B cell (primary cell): Measurements from ENCODE around the gene NHLRC1. TPM values are rescaled to one million over a fixed set of nuclear protein-coding genes. Genes with fewer than 3 reads are reported as not detected.

Experiments
- ATAC-seq: fragments of 200-7000 bp; cut with Tn5 transposase; one replicate; pipeline ENCODE4 v1.10.0; 2021; ENCODE audit warnings: low read depth, mild to moderate bottlenecking, moderate number of reproducible peaks, moderate library complexity
- CTCF ChIA-PET: fragments of 350-600 bp; sonication (Branson Sonifier 250); formaldehyde crosslinking; loops from one replicate; lab custom pipeline; 2021; ENCODE audit warnings: antibody characterized with exemption, inconsistent platforms; lab: Charles Lee
- POLR2A ChIA-PET: fragments of 350-600 bp; sonication (Branson Sonifier 250); formaldehyde crosslinking; loops from one replicate; lab custom pipeline; 2021; ENCODE audit warnings: antibody characterized with exemption; lab: Charles Lee
- DNase-seq: peaks from one replicate; pipeline ENCODE4 v3.0.0; 2013
- H2AFZ ChIP-seq: 2 replicates; pipeline ENCODE4 v1.6.1; 2012; ENCODE audit warnings: mild to moderate bottlenecking, low read depth, low read length; ENCODE audit not compliant: insufficient read depth, poor library complexity, severe bottlenecking
- H3K27ac ChIP-seq, 2 donors: 1 replicate in 1 of 2; 2 replicates in 1 of 2; pipeline ENCODE4 v1.5.1; 2012 to 2013; ENCODE audit warnings: low read length in 2 of 2, mild to moderate bottlenecking in 2 of 2, moderate library complexity in 1 of 2
- H3K27me3 ChIP-seq, 4 experiments: fragments of 200-600 bp in 1 of 4; sonication (generic) in 1 of 4; replicated peaks in 1 of 4; 1 replicate in 2 of 4; 2 replicates in 2 of 4; pipeline versions ENCODE4 v1.6.1 to v1.7.0; 2013 to 2016; ENCODE audit warnings: low read length in 3 of 4, mild to moderate bottlenecking in 2 of 4, mixed read lengths in 1 of 4, moderate library complexity in 1 of 4; ENCODE audit not compliant: insufficient read depth in 4 of 4, control insufficient read depth in 3 of 4; ENCODE audit errors: control extremely low read depth in 1 of 4
- H3K36me3 ChIP-seq, 2 experiments: replicated peaks in 1 of 2; 1 replicate in 1 of 2; 2 replicates in 1 of 2; pipeline versions ENCODE4 v1.6.1 to v1.7.1; 2013; ENCODE audit warnings: low read length in 1 of 2; ENCODE audit not compliant: insufficient read depth in 2 of 2, control insufficient read depth in 1 of 2; ENCODE audit errors: control extremely low read depth in 1 of 2, extremely low read depth in 1 of 2
- H3K4me1 ChIP-seq, 2 donors: fragments of 200-600 bp in 1 of 2; sonication (generic) in 1 of 2; 1 replicate in 1 of 2; 2 replicates in 1 of 2; pipeline versions ENCODE4 v1.5.1 to v1.6.1; 2013 to 2017; ENCODE audit warnings: low read length in 2 of 2; ENCODE audit not compliant: control insufficient read depth in 2 of 2, insufficient read depth in 2 of 2
- H3K4me2 ChIP-seq: replicated peaks from 2 replicates; pipeline ENCODE3; 2012; ENCODE audit warnings: mild to moderate bottlenecking, low read depth, low read length; ENCODE audit not compliant: poor library complexity, severe bottlenecking
- H3K4me3 ChIP-seq, 5 experiments: fragments of 200-600 bp in 1 of 5; sonication (generic) in 1 of 5; 1 replicate in 3 of 5; 2 replicates in 2 of 5; pipeline versions ENCODE4 v1.5.1 to v1.7.0; 2011 to 2016; ENCODE audit warnings: low read length in 4 of 5, mild to moderate bottlenecking in 4 of 5, low read depth in 2 of 5, control low read depth in 1 of 5, moderate library complexity in 1 of 5; ENCODE audit not compliant: insufficient read depth in 1 of 5; ENCODE audit errors: control extremely low read depth in 1 of 5, extremely low read depth in 1 of 5
- H3K79me2 ChIP-seq: fragments of 200-600 bp; sonication (generic); one replicate; pipeline ENCODE4 v1.6.0; 2016; ENCODE audit warnings: low read length; ENCODE audit not compliant: control insufficient read depth, insufficient read depth
- H3K9ac ChIP-seq: fragments of 200-600 bp; sonication (generic); 2 replicates; pipeline ENCODE4 v1.6.1; 2017; ENCODE audit warnings: mild to moderate bottlenecking, low read length, moderate library complexity
- H3K9me3 ChIP-seq, 3 donors: one replicate each; pipeline versions ENCODE4 v1.6.1 to v1.7.1; 2013; ENCODE audit warnings: low read length in 2 of 3; ENCODE audit not compliant: control insufficient read depth in 2 of 3, insufficient read depth in 1 of 3; ENCODE audit errors: control extremely low read depth in 1 of 3
- H4K20me1 ChIP-seq: 2 replicates; pipeline ENCODE4 v1.6.0; 2012; ENCODE audit warnings: mild to moderate bottlenecking, low read length; ENCODE audit not compliant: insufficient read depth, control insufficient read depth, poor library complexity, severe bottlenecking
- H3K27ac Mint-ChIP-seq: one replicate; pipeline ENCODE4 v1.8.0; 2021; ENCODE audit warnings: mixed read lengths
- H3K27me3 Mint-ChIP-seq: one replicate; pipeline ENCODE4 v1.8.0; 2021; ENCODE audit warnings: mixed read lengths
- H3K4me1 Mint-ChIP-seq: one replicate; pipeline ENCODE4 v1.8.0; 2021; ENCODE audit warnings: mixed read lengths
- H3K4me3 Mint-ChIP-seq: one replicate; pipeline ENCODE4 v1.8.0; 2021; ENCODE audit warnings: mixed read lengths
- H3K9me3 Mint-ChIP-seq: one replicate; pipeline ENCODE4 v1.8.0; 2022; ENCODE audit warnings: mixed read lengths; ENCODE audit not compliant: insufficient read depth
- CTCF ChIP-seq: fragments of 200-600 bp; IDR thresholded peaks from one replicate; pipeline ENCODE4 v1.8.0; 2022; ENCODE audit warnings: antibody characterized with exemption, mild to moderate bottlenecking
- EZH2 ChIP-seq: IDR thresholded peaks from 2 replicates; pipeline ENCODE4 v1.6.1; 2012; ENCODE audit warnings: borderline replicate concordance, low read depth, mild to moderate bottlenecking, moderate library complexity, low read length; ENCODE audit not compliant: insufficient read depth, poor library complexity, severe bottlenecking
- WGBS: methylation state at CpG from one replicate; pipeline ENCODE4 v1.1.5; 2013; ENCODE audit warnings: missing lambda C conversion rate; ENCODE audit not compliant: insufficient coverage; 5-methylcytosine and 5-hydroxymethylcytosine counted together
- intact Hi-C: fragments of 100-400 bp; cut with micrococcal nuclease; formaldehyde crosslinking; loops from one replicate; pipeline ENCODE4 v1.10.0; 2022
- polyA plus RNA-seq: library from polyadenylated mRNA; depleted of rRNA; stranded (reverse); fragments of >200 nt; gene quantifications from 2 replicates; pipeline ENCODE4 v1.2.3, GENCODE V29; 2012
- total RNA-seq, 2 donors: library from RNA; stranded (reverse); fragments of 120-200 nt in 1 of 2; gene quantifications; 1 replicate in 1 of 2; 2 replicates in 1 of 2; pipeline versions ENCODE4 v1.2.3 to v1.2.4, GENCODE V29; 2013 to 2022

NHLRC1 gene
- total and polyA plus RNA-seq, 2 donors (not counting 1 experiment from before 2014, with no cell fraction given), result 0.31 to 1.0 TPM

GRCh38 chr6:18117136-18117535 lies 5.3 kb downstream of the NHLRC1 start:
- 83% methylated on average over 5 of the region's 5 CpGs for WGBS
- DNase-seq (no peak), ATAC-seq (no peak)
- H3K9ac ChIP-seq, result no peak overlapping the region
- no peak overlapping the region for H3K27ac Mint-ChIP-seq
- H3K4me1 ChIP-seq, result peaks cover 0 to 9% of the 10 kb centered on the region in 2 donors
- H3K4me1 Mint-ChIP-seq, result peaks cover 9% of the 10 kb centered on the region
- H2AFZ ChIP-seq, result no peak overlapping the region
- peaks cover 3% of the 10 kb centered on the region for H3K27me3 Mint-ChIP-seq
- H4K20me1 ChIP-seq, result no peaks in the 10 kb centered on the region
- ChIA-PET CTCF (no interaction called here), POLR2A (no interaction called here)
- H3K36me3 ChIP-seq, result no peaks in the 10 kb centered on the region
- H3K79me2 ChIP-seq, result no peaks in the 10 kb centered on the region
- peaks cover 0 to 12% (median 0%) of the 10 kb centered on the region in 3 donors for H3K9me3 ChIP-seq
- no peaks in the 10 kb centered on the region for H3K9me3 Mint-ChIP-seq
- intact Hi-C loops, result no loop called here
- TF ChIP-seq CTCF (no peak), EZH2 (no peak)
- H3K4me2 ChIP-seq, result no peak overlapping the region
- H3K27ac ChIP-seq, result no peak overlapping the region
- H3K27me3 ChIP-seq, result no peaks in the 10 kb centered on the region
- no peak overlapping the region for H3K4me3 Mint-ChIP-seq
- no peak overlapping the region for H3K4me3 ChIP-seq

- Histone ChIP-seq H3K36me3 (no peaks in the 10 kb centered on the region), H2AFZ (no peak overlapping the region), H3K9me3 (peaks cover 0 to 4% (median 0%) of the 10 kb centered on the region in 3 donors), H4K20me1 (no peaks in the 10 kb centered on the region), H3K27ac (no peak overlapping the region), H3K4me1 (no peaks in the 10 kb centered on the region), H3K4me2 (no peak overlapping the region), H3K4me3 (no peak overlapping the region), H3K79me2 (no peaks in the 10 kb centered on the region), H3K9ac (no peak overlapping the region), H3K27me3 (no peaks in the 10 kb centered on the region)
- H3K4me1 Mint-ChIP-seq, result no peaks in the 10 kb centered on the region
- POLR2A ChIA-PET, result no interaction called here
- intact Hi-C loops, result no loop called here
- no peak for ATAC-seq
- no CpG with 5 or more reads among the region's 2 CpGs for WGBS
- H3K4me3 Mint-ChIP-seq, result no peak overlapping the region
- TF ChIP-seq EZH2 (no peak), CTCF (no peak)
- CTCF ChIA-PET, result no interaction called here
- H3K27me3 Mint-ChIP-seq, result peaks cover 3% of the 10 kb centered on the region
- DNase-seq, result no peak
- H3K9me3 Mint-ChIP-seq, result no peaks in the 10 kb centered on the region
- H3K27ac Mint-ChIP-seq, result no peak overlapping the region
These were observed 7.1 kb downstream of the NHLRC1 start for GRCh38 chr6:18115356-18115755.
